HG02623 (cell line): ENCODE data around the gene ZNF761.
"Not testable (repeated sequence)": the region's sequence is repeated elsewhere in the genome, so short reads cannot be mapped to it uniquely, and the experiment has no call there.

Experiments used
- ATAC-seq: cut with Tn5 transposase; IDR thresholded peaks from one replicate; pipeline ENCODE4 v1.9.1; 2021; ENCODE audit warnings: moderate library complexity; ENCODE audit not compliant: unreplicated experiment

ZNF761 gene

GRCh38 chr19:53431399-53432087 lies at the start of gene ZNF761:
TSS of gene ZNF761 (plus strand) at chr19:53431984. CDS start at chr19:53447269, 15,285 bp downstream.
- peak; percentile 93 for ATAC-seq

GRCh38 chr19:53388168-53388567 lies 43.6 kb upstream of the ZNF761 start:
- ATAC-seq = no peak

GRCh38 chr19:53388904-53389303 lies 42.9 kb upstream of the ZNF761 start:
- ATAC-seq = no peak

- no peak for ATAC-seq
Measured at GRCh38 chr19:53389571-53389970, 42.2 kb upstream of the ZNF761 start.

GRCh38 chr19:53389978-53390377 lies 41.8 kb upstream of the ZNF761 start:
- no peak for ATAC-seq

GRCh38 chr19:53394522-53394973 lies 37.2 kb upstream of the ZNF761 start:
- ATAC-seq = no peak

GRCh38 chr19:53394974-53395839 lies 36.6 kb upstream of the ZNF761 start, which contains the start of gene ZNF765:
TSS of gene ZNF765 (plus strand) at chr19:53395149. CDS start at chr19:53398016, 2,867 bp downstream.
- peak; percentile 86 for ATAC-seq

- ATAC-seq = not testable (repeated sequence)
Measured at GRCh38 chr19:53395840-53396524, 35.8 kb upstream of the ZNF761 start.

- no peak for ATAC-seq
Measured at GRCh38 chr19:53396525-53396868, 35.3 kb upstream of the ZNF761 start.

- ATAC-seq = not testable (repeated sequence)
Measured at GRCh38 chr19:53397918-53398317, 33.9 kb upstream of the ZNF761 start.

GRCh38 chr19:53409505-53410204 lies 22.1 kb upstream of the ZNF761 start:
- no peak for ATAC-seq

- not testable (repeated sequence) for ATAC-seq
Measured at GRCh38 chr19:53420520-53421315, 11.1 kb upstream of the ZNF761 start.

GRCh38 chr19:53422551-53422950 lies 9.2 kb upstream of the ZNF761 start:
- no peak for ATAC-seq

GRCh38 chr19:53423074-53423473 lies 8.7 kb upstream of the ZNF761 start:
- not testable (repeated sequence) for ATAC-seq

- not testable (repeated sequence) for ATAC-seq
Measured at GRCh38 chr19:53423680-53424079, 8.1 kb upstream of the ZNF761 start.

- ATAC-seq = no peak
Measured at GRCh38 chr19:53424968-53425597, 6.7 kb upstream of the ZNF761 start.

GRCh38 chr19:53432088-53432661 lies 391 bp downstream of the ZNF761 start:
- ATAC-seq = no peak

- not testable (repeated sequence) for ATAC-seq
Measured at GRCh38 chr19:53443809-53444208, 12.0 kb downstream of the ZNF761 start.

GRCh38 chr19:53447196-53447595 lies 15.4 kb downstream of the ZNF761 start:
- ATAC-seq = not testable (repeated sequence)
